HUES6 (cell line): ENCODE measurements around the gene NOL4L.

Source experiments
- H3K27ac ChIP-seq: 2 replicates; pipeline ENCODE4 v1.7.0; 2013; ENCODE audit warnings: low read depth, mild to moderate bottlenecking, low read length, inconsistent platforms
- H3K27me3 ChIP-seq: 2 replicates; pipeline ENCODE4 v1.6.1; 2013; ENCODE audit warnings: low read length; ENCODE audit not compliant: control insufficient read depth, insufficient read depth
- H3K36me3 ChIP-seq: 2 replicates; pipeline ENCODE4 v1.6.1; 2013; ENCODE audit warnings: low read length; ENCODE audit not compliant: control insufficient read depth, insufficient read depth
- H3K4me1 ChIP-seq: 2 replicates; pipeline ENCODE4 v1.6.1; 2013; ENCODE audit warnings: low read length; ENCODE audit not compliant: control insufficient read depth, insufficient read depth
- H3K4me3 ChIP-seq: 2 replicates; pipeline ENCODE4 v1.5.1; 2013; ENCODE audit warnings: low read depth, low read length
- H3K9ac ChIP-seq: one replicate; pipeline ENCODE4 v1.6.1; 2013; ENCODE audit warnings: mild to moderate bottlenecking, low read length
- H3K9me3 ChIP-seq: 2 replicates; pipeline ENCODE4 v1.6.1; 2013; ENCODE audit warnings: low read depth, low read length; ENCODE audit not compliant: control insufficient read depth, insufficient read depth

The NOL4L gene

GRCh38 chr20:32585011-32585585 lies at the start of gene NOL4L:
TSS of gene NOL4L (minus strand) at chr20:32585333. CDS start at chr20:32584890, 443 bp downstream.
- Histone ChIP-seq H3K27ac (no peak within 1 kb of the TSS), H3K27me3 (peaks cover 44% of the 10 kb centered on the region), H3K4me3 (peak within 1 kb of the TSS; percentile 86), H3K36me3 (no peaks in the 10 kb centered on the region), H3K9ac (peak within 1 kb of the TSS; percentile 73), H3K4me1 (peaks cover 24% of the 10 kb centered on the region), H3K9me3 (no peaks in the 10 kb centered on the region)

GRCh38 chr20:32634041-32634805 lies 49.1 kb upstream of the NOL4L start:
- Histone ChIP-seq H3K9me3 (no peaks in the 10 kb centered on the region), H3K27ac (no peak overlapping the region), H3K27me3 (no peaks in the 10 kb centered on the region), H3K36me3 (no peaks in the 10 kb centered on the region), H3K4me1 (peaks cover 13% of the 10 kb centered on the region), H3K4me3 (no peak overlapping the region), H3K9ac (no peak overlapping the region)

- H3K9ac ChIP-seq = no peak overlapping the region
- no peaks in the 10 kb centered on the region for H3K9me3 ChIP-seq
Measured at GRCh38 chr20:32632461-32633354, 47.6 kb upstream of the NOL4L start.

GRCh38 chr20:32631933-32632460 lies 46.9 kb upstream of the NOL4L start:
- no peak overlapping the region for H3K27ac ChIP-seq
- no peak overlapping the region for H3K4me3 ChIP-seq
- H3K36me3 ChIP-seq = no peaks in the 10 kb centered on the region
- no peaks in the 10 kb centered on the region for H3K9me3 ChIP-seq
- H3K9ac ChIP-seq = no peak overlapping the region
- H3K4me1 ChIP-seq = peaks cover 33% of the 10 kb centered on the region
- H3K27me3 ChIP-seq = 0 out of 2 replicates have a peak, but pooled peaks cover 2% of the 10 kb centered on the region

More at GRCh38 chr20:32632461-32633354, 47.6 kb upstream of the NOL4L start:
- Histone ChIP-seq H3K4me1 (peaks cover 26% of the 10 kb centered on the region), H3K36me3 (no peaks in the 10 kb centered on the region), H3K27ac (no peak overlapping the region), H3K27me3 (0 out of 2 replicates have a peak, but pooled peaks cover 2% of the 10 kb centered on the region), H3K4me3 (no peak overlapping the region)

GRCh38 chr20:32629813-32630212 lies 44.7 kb upstream of the NOL4L start:
- Histone ChIP-seq H3K9ac (no peak overlapping the region), H3K4me3 (no peak overlapping the region), H3K27ac (no peak overlapping the region), H3K36me3 (no peaks in the 10 kb centered on the region), H3K4me1 (peaks cover 33% of the 10 kb centered on the region), H3K9me3 (no peaks in the 10 kb centered on the region), H3K27me3 (0 out of 2 replicates have a peak, but pooled peaks cover 2% of the 10 kb centered on the region)

- H3K36me3 ChIP-seq = no peaks in the 10 kb centered on the region
- peaks cover 27% of the 10 kb centered on the region for H3K4me1 ChIP-seq
- H3K9me3 ChIP-seq = no peaks in the 10 kb centered on the region
- H3K27ac ChIP-seq = no peak overlapping the region
- H3K9ac ChIP-seq = no peak overlapping the region
- 0 out of 2 replicates have a peak, but pooled peaks cover 2% of the 10 kb centered on the region for H3K27me3 ChIP-seq
- no peak overlapping the region for H3K4me3 ChIP-seq
Measured at GRCh38 chr20:32628960-32629530, 43.9 kb upstream of the NOL4L start.

- Histone ChIP-seq H3K4me3 (no peak overlapping the region), H3K27ac (no peak overlapping the region)
Measured at GRCh38 chr20:32626859-32627636, 41.9 kb upstream of the NOL4L start.

GRCh38 chr20:32626407-32626806 lies 41.3 kb upstream of the NOL4L start:
- Histone ChIP-seq H3K4me1 (peaks cover 20% of the 10 kb centered on the region), H3K4me3 (no peak overlapping the region), H3K36me3 (no peaks in the 10 kb centered on the region), H3K27me3 (0 out of 2 replicates have a peak, but pooled peaks cover 2% of the 10 kb centered on the region), H3K27ac (no peak overlapping the region), H3K9ac (no peak overlapping the region), H3K9me3 (no peaks in the 10 kb centered on the region)

More at GRCh38 chr20:32626859-32627636, 41.9 kb upstream of the NOL4L start:
- no peaks in the 10 kb centered on the region for H3K36me3 ChIP-seq
- H3K9me3 ChIP-seq = no peaks in the 10 kb centered on the region
- 0 out of 2 replicates have a peak, but pooled peaks cover 2% of the 10 kb centered on the region for H3K27me3 ChIP-seq
- H3K9ac ChIP-seq = no peak overlapping the region
- H3K4me1 ChIP-seq = peaks cover 24% of the 10 kb centered on the region

GRCh38 chr20:32625996-32626395 lies 40.9 kb upstream of the NOL4L start:
- Histone ChIP-seq H3K27me3 (0 out of 2 replicates have a peak, but pooled peaks cover 2% of the 10 kb centered on the region), H3K4me3 (no peak overlapping the region), H3K9ac (no peak overlapping the region), H3K9me3 (no peaks in the 10 kb centered on the region), H3K4me1 (peaks cover 20% of the 10 kb centered on the region), H3K27ac (no peak overlapping the region), H3K36me3 (no peaks in the 10 kb centered on the region)
